Upper lobe of left lung (tissue), 6 donors: ENCODE results near the gene DENND2C. TPM values are rescaled to one million over a fixed set of nuclear protein-coding genes. Genes with fewer than 3 reads are reported as not detected.

Experiments
- ATAC-seq, 2 donors: fragments of 200-7000 bp; cut with Tn5 transposase; one replicate each; pipeline ENCODE4 v1.9.1; 2022; ENCODE audit warnings: mild to moderate bottlenecking in 2 of 2, moderate library complexity in 2 of 2; ENCODE audit not compliant: low FRiP score in 2 of 2
- DNase-seq, 2 donors: peaks; one replicate each; pipeline ENCODE4 v3.0.0-alpha.2; 2019 to 2020
- H3K27ac ChIP-seq, 4 donors: fragments of 200-600 bp; sonication (generic); one replicate each; pipeline ENCODE4 v1.5.1; 2016 to 2019
- H3K27me3 ChIP-seq, 4 donors: fragments of 200-600 bp; sonication (generic); one replicate each; pipeline ENCODE4 v1.5.1; 2017 to 2019
- H3K36me3 ChIP-seq, 4 donors: fragments of 200-600 bp; sonication (generic); one replicate each; pipeline ENCODE4 v1.5.1; 2016 to 2019
- H3K4me1 ChIP-seq, 4 donors: fragments of 200-600 bp; sonication (generic); one replicate each; pipeline ENCODE4 v1.5.1; 2018 to 2019
- H3K4me3 ChIP-seq, 4 donors: fragments of 200-600 bp; sonication (generic); one replicate each; pipeline ENCODE4 v1.5.1; 2017 to 2019; ENCODE audit warnings: mild to moderate bottlenecking in 2 of 4, moderate library complexity in 1 of 4
- H3K9me3 ChIP-seq, 4 donors: fragments of 200-600 bp; sonication (generic); one replicate each; pipeline ENCODE4 v1.5.1; 2018 to 2019
- EP300 ChIP-seq, 4 donors: sonication (generic); formaldehyde crosslinking; IDR thresholded peaks; one replicate each; pipeline ENCODE4 v1.5.1; 2017; ENCODE audit warnings: antibody characterized with exemption in 4 of 4, control low read depth in 2 of 4
- POLR2A ChIP-seq, 4 donors: fragments of 450-650 bp; IDR thresholded peaks; one replicate each; pipeline ENCODE4 v1.5.1; 2016 to 2017; ENCODE audit warnings: antibody characterized with exemption in 4 of 4, mild to moderate bottlenecking in 2 of 4
- POLR2AphosphoS5 ChIP-seq, 2 donors: sonication (generic); formaldehyde crosslinking; IDR thresholded peaks; one replicate each; pipeline ENCODE4 v1.5.1; 2017; ENCODE audit warnings: antibody characterized with exemption in 2 of 2
- WGBS, 2 donors: methylation state at CpG; one replicate each; pipeline ENCODE4 v1.1.5; 2017 to 2018; 5-methylcytosine and 5-hydroxymethylcytosine counted together
- total RNA-seq, 6 donors: library from RNA; depleted of rRNA in 4 of 6; stranded (reverse); fragments of >200 nt in 4 of 6; gene quantifications; one replicate each; pipeline versions ENCODE4 v1.1.0 to v1.2.1, GENCODE V29; 2016 to 2021
- TF ChIP-seq, protein P1 (sequence below), 6 experiments: fragments of 450-650 bp in 4 of 6; fragments of 200-600 bp in 2 of 6; sonication (generic) in 2 of 6; IDR thresholded peaks; one replicate each; pipeline ENCODE4 v1.5.1; 2016 to 2019; ENCODE audit warnings: antibody characterized with exemption in 6 of 6
- donor health status: DM: no; HTN: no; CAD: no; lungs with moderate emphysema.
- donor health status: DM: no; HTN: yes; CAD: no; lungs with severe emphysema.

The DENND2C gene
- total RNA-seq, 6 donors from 2014 or later, result 2.1 to 6.5 (median 3.6) TPM

DNA sequence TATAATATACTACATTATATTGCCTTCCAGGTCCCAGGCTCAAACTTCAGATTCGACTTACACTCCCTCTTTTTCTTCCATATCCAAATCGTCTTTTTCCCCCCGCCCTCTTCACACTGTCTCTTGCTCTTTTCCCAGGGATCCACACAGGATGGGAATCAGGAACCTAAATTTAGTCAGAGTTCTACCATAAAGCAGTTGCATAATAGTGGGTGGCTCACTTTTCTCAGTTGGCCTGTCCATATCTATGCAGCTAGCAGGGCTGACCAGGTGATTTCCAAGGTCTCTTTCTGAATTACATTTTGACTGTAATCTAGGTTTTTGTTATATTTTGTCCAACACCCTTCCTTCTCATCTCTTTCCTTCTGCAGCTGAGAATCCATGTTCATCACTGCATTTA, 80.7 kb downstream of the DENND2C start:
- Histone ChIP-seq H3K36me3 (peaks cover 0 to 33% (median 3%) of the 10 kb centered on the region in 4 donors), H3K27me3 (no peaks in the 10 kb centered on the region), H3K27ac (no peak overlapping the region), H3K4me3 (no peak overlapping the region), H3K9me3 (no peaks in the 10 kb centered on the region), H3K4me1 (no peaks in the 10 kb centered on the region)
- TF ChIP-seq POLR2AphosphoS5 (IDR thresholded peaks at IDR 0.05), result no peak
- no peak for TF ChIP-seq EP300 (IDR thresholded peaks at IDR 0.05)
- TF ChIP-seq, protein P1, sequence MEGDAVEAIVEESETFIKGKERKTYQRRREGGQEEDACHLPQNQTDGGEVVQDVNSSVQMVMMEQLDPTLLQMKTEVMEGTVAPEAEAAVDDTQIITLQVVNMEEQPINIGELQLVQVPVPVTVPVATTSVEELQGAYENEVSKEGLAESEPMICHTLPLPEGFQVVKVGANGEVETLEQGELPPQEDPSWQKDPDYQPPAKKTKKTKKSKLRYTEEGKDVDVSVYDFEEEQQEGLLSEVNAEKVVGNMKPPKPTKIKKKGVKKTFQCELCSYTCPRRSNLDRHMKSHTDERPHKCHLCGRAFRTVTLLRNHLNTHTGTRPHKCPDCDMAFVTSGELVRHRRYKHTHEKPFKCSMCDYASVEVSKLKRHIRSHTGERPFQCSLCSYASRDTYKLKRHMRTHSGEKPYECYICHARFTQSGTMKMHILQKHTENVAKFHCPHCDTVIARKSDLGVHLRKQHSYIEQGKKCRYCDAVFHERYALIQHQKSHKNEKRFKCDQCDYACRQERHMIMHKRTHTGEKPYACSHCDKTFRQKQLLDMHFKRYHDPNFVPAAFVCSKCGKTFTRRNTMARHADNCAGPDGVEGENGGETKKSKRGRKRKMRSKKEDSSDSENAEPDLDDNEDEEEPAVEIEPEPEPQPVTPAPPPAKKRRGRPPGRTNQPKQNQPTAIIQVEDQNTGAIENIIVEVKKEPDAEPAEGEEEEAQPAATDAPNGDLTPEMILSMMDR (IDR thresholded peaks at IDR 0.05), result no peak
- TF ChIP-seq POLR2A (IDR thresholded peaks at IDR 0.05), result no peak
- DNase-seq, result no peak
- ATAC-seq, result no peak
- 88 to 91% methylated on average over 3 of the region's 3 CpGs for WGBS, 2 donors

DNA sequence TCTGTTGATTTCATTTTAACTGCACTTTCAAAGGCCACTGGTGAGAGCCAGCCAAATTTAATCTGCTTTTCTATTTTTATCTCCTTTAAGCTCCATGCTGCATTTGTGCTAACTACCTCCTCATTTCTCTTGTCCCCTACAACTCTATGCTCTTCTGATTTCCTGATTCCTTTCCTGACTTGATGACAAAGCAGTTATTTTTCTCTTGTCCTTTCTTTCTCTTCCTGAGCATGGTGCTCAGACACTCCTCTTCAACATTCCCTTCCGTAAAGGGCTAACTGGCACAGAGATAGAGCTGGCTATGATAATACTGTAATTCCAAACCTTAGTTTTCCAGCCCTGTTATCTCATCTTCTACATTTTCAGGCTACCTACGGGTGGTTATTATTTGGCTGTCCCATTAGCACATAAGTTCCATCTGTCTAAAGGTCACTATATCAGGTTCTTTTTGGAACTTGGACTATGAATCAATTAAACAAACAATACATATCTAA, 81.6 kb downstream of the DENND2C start:
- ATAC-seq, result no peak

DNA sequence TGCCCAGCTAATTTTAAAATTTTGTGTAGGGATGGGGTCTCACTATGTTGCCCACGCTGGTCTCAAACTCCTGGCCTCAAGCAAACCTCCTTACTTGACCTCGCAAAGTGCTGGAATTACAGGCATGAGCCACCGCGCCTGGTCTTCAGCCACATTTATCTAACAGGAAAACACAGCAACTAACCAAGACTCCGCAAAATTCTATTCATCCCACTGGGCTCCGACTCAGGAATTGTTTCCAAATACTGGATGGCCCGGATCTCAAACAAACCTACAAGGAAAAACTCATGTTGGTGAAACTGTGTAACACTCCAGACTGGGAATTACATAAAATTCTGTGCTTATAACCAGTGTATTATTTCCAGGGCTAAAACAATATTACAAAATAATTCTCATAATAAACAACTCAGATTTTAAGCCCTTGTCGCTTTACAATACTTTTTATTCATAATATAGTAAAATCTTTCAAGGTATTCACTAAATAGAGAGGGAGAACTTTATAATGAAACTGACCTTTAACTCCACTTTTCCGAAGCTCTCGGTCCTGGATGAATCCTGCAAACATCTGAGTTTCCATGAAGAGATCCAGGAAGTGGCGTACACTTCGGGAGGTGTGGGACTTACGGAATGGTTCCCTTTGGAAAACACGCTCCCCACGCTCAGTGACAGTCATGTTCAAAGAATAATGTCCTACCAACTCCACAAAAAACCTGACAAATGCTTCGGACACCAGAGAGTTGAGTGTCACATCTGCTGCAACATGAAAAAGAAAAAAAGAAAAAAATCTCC, 82.5 kb downstream of the DENND2C start:
- TF ChIP-seq POLR2AphosphoS5 (IDR thresholded peaks at IDR 0.05) (no peak), EP300 (IDR thresholded peaks at IDR 0.05) (no peak), POLR2A (IDR thresholded peaks at IDR 0.05) (no peak)
- TF ChIP-seq, protein P1 (IDR thresholded peaks at IDR 0.05), result no peak
- WGBS, 2 donors, result 91 to 92% methylated on average over 16 of the region's 16 CpGs

More for the DNA sequence above, 81.6 kb downstream of the DENND2C start:
- DNase-seq, result no peak
- TF ChIP-seq, protein P1 (IDR thresholded peaks at IDR 0.05), result no peak
- no peak for TF ChIP-seq POLR2AphosphoS5 (IDR thresholded peaks at IDR 0.05)
- no peak for TF ChIP-seq EP300 (IDR thresholded peaks at IDR 0.05)
- no peak for TF ChIP-seq POLR2A (IDR thresholded peaks at IDR 0.05)
- no peak overlapping the region for H3K4me3 ChIP-seq
- H3K27me3 ChIP-seq, result no peaks in the 10 kb centered on the region
- H3K36me3 ChIP-seq, result peaks cover 0 to 24% (median under 1%) of the 10 kb centered on the region in 4 donors
- H3K9me3 ChIP-seq, result no peaks in the 10 kb centered on the region
- H3K4me1 ChIP-seq, result no peaks in the 10 kb centered on the region
- no peak overlapping the region for H3K27ac ChIP-seq
- 89 to 91% methylated on average over 2 of the region's 2 CpGs for WGBS, 2 donors

DNA sequence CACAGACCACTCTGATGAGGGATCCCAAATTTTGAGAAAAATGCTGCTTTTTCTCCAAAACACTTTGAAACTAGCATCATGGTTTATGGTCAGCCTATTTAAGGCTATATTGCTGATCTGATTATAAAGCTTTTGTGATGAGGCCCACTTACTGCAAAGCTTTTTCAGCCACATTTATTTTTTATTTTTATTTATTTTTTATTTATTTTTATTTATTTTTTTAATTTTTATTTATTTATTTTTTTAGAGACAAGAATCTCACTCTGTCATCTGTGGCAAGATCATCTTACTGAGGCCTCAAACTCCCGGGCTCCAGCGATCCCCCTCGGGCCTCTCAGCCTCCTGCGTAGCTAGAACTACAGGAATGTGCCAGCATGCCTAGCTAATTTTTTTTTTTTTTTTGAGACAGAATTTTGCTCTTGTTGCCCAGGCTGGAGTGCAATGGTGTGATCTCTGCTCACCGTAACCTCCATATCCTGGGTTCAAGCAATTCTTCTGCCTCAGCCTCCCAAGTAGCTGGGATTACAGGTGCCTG, 83.3 kb downstream of the DENND2C start:
- Histone ChIP-seq H3K9me3 (no peaks in the 10 kb centered on the region), H3K27me3 (no peaks in the 10 kb centered on the region), H3K36me3 (peaks cover 0 to 12% (median 0%) of the 10 kb centered on the region in 4 donors), H3K27ac (no peak overlapping the region), H3K4me3 (no peak overlapping the region), H3K4me1 (peaks cover 5 to 8% (median 7%) of the 10 kb centered on the region in 4 donors)
- DNase-seq (no peak), ATAC-seq (no peak)
- TF ChIP-seq EP300 (IDR thresholded peaks at IDR 0.05) (no peak), POLR2A (IDR thresholded peaks at IDR 0.05) (no peak), POLR2AphosphoS5 (IDR thresholded peaks at IDR 0.05) (no peak)
- TF ChIP-seq, protein P1 (IDR thresholded peaks at IDR 0.05), result no peak
- WGBS, 2 donors, result 88 to 93% methylated on average over 4 to 5 of the region's 5 CpGs

More for the DNA sequence above, 82.5 kb downstream of the DENND2C start:
- no peak overlapping the region for H3K27ac ChIP-seq
- H3K36me3 ChIP-seq, result peaks cover 0 to 15% (median 0%) of the 10 kb centered on the region in 4 donors
- DNase-seq (no peak), ATAC-seq (no peak)
- H3K4me1 ChIP-seq, result peaks cover under 1 to 2% (median under 1%) of the 10 kb centered on the region in 4 donors
- H3K4me3 ChIP-seq, result no peak overlapping the region
- no peaks in the 10 kb centered on the region for H3K27me3 ChIP-seq
- no peaks in the 10 kb centered on the region for H3K9me3 ChIP-seq
